ENCODE data around the gene CTXN1. TPM values are rescaled to one million over a fixed set of nuclear protein-coding genes. Genes with fewer than 3 reads are reported as not detected.

CTXN1 gene
- total RNA-seq, 1 donor from 2014 or later, result 55.9 TPM

- Mint-ChIP-seq H3K27ac (ENCODE audit: unreplicated experiment) (no peak overlapping the region), H3K4me1 (ENCODE audit: low read depth, unreplicated experiment) (peaks cover 5% of the 10 kb centered on the region), H3K36me3 (ENCODE audit: low read depth, unreplicated experiment) (peaks cover 3% of the 10 kb centered on the region), H3K9me3 (ENCODE audit: unreplicated experiment) (peaks cover 2% of the 10 kb centered on the region), H3K4me3 (ENCODE audit: unreplicated experiment) (no peak overlapping the region), H3K27me3 (ENCODE audit: low read depth, unreplicated experiment) (no peaks in the 10 kb centered on the region)
- H3K9me3 ChIP-seq (ENCODE audit: insufficient read depth, low read depth, low read length), result no peaks in the 10 kb centered on the region
- H3K4me1 ChIP-seq (ENCODE audit: insufficient read depth, low read length), result peaks cover 14% of the 10 kb centered on the region
- no peak overlapping the region for H3K4me2 ChIP-seq (ENCODE audit: low read length)
- TF ChIP-seq CTCF (IDR thresholded peaks at IDR 0.05; ENCODE audit: insufficient read depth, low read depth, low read length) (no peak), EZH2 (IDR thresholded peaks at IDR 0.05; ENCODE audit: insufficient read depth, low read length) (no peak)
- H3K9ac ChIP-seq (ENCODE audit: low read length), result no peak overlapping the region
- no peaks in the 10 kb centered on the region for H3K36me3 ChIP-seq (ENCODE audit: insufficient read depth, low read length)
- DNase-seq (ENCODE audit: low read depth) (no peak), FAIRE-seq (no peak)
- H4K20me1 ChIP-seq (ENCODE audit: insufficient read depth, low read length), result peaks cover 49% of the 10 kb centered on the region
- no peaks in the 10 kb centered on the region for H3K27me3 ChIP-seq (ENCODE audit: insufficient read depth, low read length)
- no peak overlapping the region for H2AFZ ChIP-seq (ENCODE audit: low read depth, low read length)
- no peak overlapping the region for H3K27ac ChIP-seq (ENCODE audit: low read depth, low read length)
- peaks cover 42% of the 10 kb centered on the region for H3K79me2 ChIP-seq (ENCODE audit: insufficient read depth, low read length)
- H3K4me3 ChIP-seq (ENCODE audit: insufficient read depth, low read depth, low read length), result no peak overlapping the region
These were observed 17.7 kb downstream of the CTXN1 start for GRCh38 chr19:7908078-7908699.

GRCh38 chr19:7907544-7907943 lies 18.4 kb downstream of the CTXN1 start:
- Histone ChIP-seq H2AFZ (ENCODE audit: low read depth, low read length) (no peak overlapping the region), H3K4me2 (ENCODE audit: low read length) (no peak overlapping the region), H3K4me1 (ENCODE audit: insufficient read depth, low read length) (peaks cover 20% of the 10 kb centered on the region), H3K27me3 (ENCODE audit: insufficient read depth, low read length) (no peaks in the 10 kb centered on the region), H3K36me3 (ENCODE audit: insufficient read depth, low read length) (no peaks in the 10 kb centered on the region), H3K4me3 (ENCODE audit: insufficient read depth, low read depth, low read length) (no peak overlapping the region), H3K79me2 (ENCODE audit: insufficient read depth, low read length) (peaks cover 45% of the 10 kb centered on the region), H3K27ac (ENCODE audit: low read depth, low read length) (no peak overlapping the region), H3K9ac (ENCODE audit: low read length) (no peak overlapping the region), H3K9me3 (ENCODE audit: insufficient read depth, low read depth, low read length) (no peaks in the 10 kb centered on the region), H4K20me1 (ENCODE audit: insufficient read depth, low read length) (peaks cover 49% of the 10 kb centered on the region)
- Mint-ChIP-seq H3K36me3 (ENCODE audit: low read depth, unreplicated experiment) (peaks cover 3% of the 10 kb centered on the region), H3K9me3 (ENCODE audit: unreplicated experiment) (peaks cover 2% of the 10 kb centered on the region), H3K27me3 (ENCODE audit: low read depth, unreplicated experiment) (no peaks in the 10 kb centered on the region), H3K27ac (ENCODE audit: unreplicated experiment) (no peak overlapping the region), H3K4me1 (ENCODE audit: low read depth, unreplicated experiment) (peaks cover 5% of the 10 kb centered on the region), H3K4me3 (ENCODE audit: unreplicated experiment) (no peak overlapping the region)
- FAIRE-seq (no peak), DNase-seq (ENCODE audit: low read depth) (no peak)
- TF ChIP-seq EZH2 (IDR thresholded peaks at IDR 0.05; ENCODE audit: insufficient read depth, low read length), result no peak
- TF ChIP-seq CTCF (IDR thresholded peaks at IDR 0.05; ENCODE audit: insufficient read depth, low read depth, low read length), result no peak

GRCh38 chr19:7907122-7907521 lies 18.8 kb downstream of the CTXN1 start:
- no peak for FAIRE-seq

More at GRCh38 chr19:7907122-7907521, 18.8 kb downstream of the CTXN1 start:
- no peak for TF ChIP-seq EZH2 (IDR thresholded peaks at IDR 0.05; ENCODE audit: insufficient read depth, low read length)
- no peak for TF ChIP-seq CTCF (IDR thresholded peaks at IDR 0.05; ENCODE audit: insufficient read depth, low read depth, low read length)
- Histone ChIP-seq H3K27ac (ENCODE audit: low read depth, low read length) (no peak overlapping the region), H3K4me2 (ENCODE audit: low read length) (no peak overlapping the region), H3K4me3 (ENCODE audit: insufficient read depth, low read depth, low read length) (no peak overlapping the region), H3K9me3 (ENCODE audit: insufficient read depth, low read depth, low read length) (no peaks in the 10 kb centered on the region), H3K36me3 (ENCODE audit: insufficient read depth, low read length) (no peaks in the 10 kb centered on the region), H2AFZ (ENCODE audit: low read depth, low read length) (no peak overlapping the region), H3K9ac (ENCODE audit: low read length) (no peak overlapping the region), H3K4me1 (ENCODE audit: insufficient read depth, low read length) (peaks cover 21% of the 10 kb centered on the region), H3K79me2 (ENCODE audit: insufficient read depth, low read length) (peaks cover 45% of the 10 kb centered on the region), H4K20me1 (ENCODE audit: insufficient read depth, low read length) (peaks cover 49% of the 10 kb centered on the region), H3K27me3 (ENCODE audit: insufficient read depth, low read length) (no peaks in the 10 kb centered on the region)
- Mint-ChIP-seq H3K4me1 (ENCODE audit: low read depth, unreplicated experiment) (peaks cover 5% of the 10 kb centered on the region), H3K4me3 (ENCODE audit: unreplicated experiment) (no peak overlapping the region), H3K27ac (ENCODE audit: unreplicated experiment) (no peak overlapping the region), H3K27me3 (ENCODE audit: low read depth, unreplicated experiment) (no peaks in the 10 kb centered on the region), H3K9me3 (ENCODE audit: unreplicated experiment) (peaks cover 2% of the 10 kb centered on the region), H3K36me3 (ENCODE audit: low read depth, unreplicated experiment) (peaks cover 3% of the 10 kb centered on the region)
- no peak for DNase-seq (ENCODE audit: low read depth)
